Neural cell (in vitro differentiated cells): ENCODE data around the gene PRDM8. TPM values are rescaled to one million over a fixed set of nuclear protein-coding genes. Genes with fewer than 3 reads are reported as not detected.

Source experiments
- H2AFZ ChIP-seq: fragments of 200-600, 300-800 bp; sonication (generic), shearing (Covaris generic); 2 replicates; pipeline ENCODE4 v1.6.0; 2014; ENCODE audit warnings: low read depth, mild to moderate bottlenecking, antibody characterized with exemption, low read length, moderate library complexity
- H3F3A ChIP-seq: fragments of 200-600 bp; shearing (Covaris generic); 2 replicates; pipeline ENCODE4 v1.6.1; 2016; ENCODE audit warnings: mild to moderate bottlenecking, moderate library complexity, mixed read lengths, antibody characterized with exemption, low read length; ENCODE audit not compliant: insufficient read depth, poor library complexity, severe bottlenecking
- H3K27ac ChIP-seq: fragments of 200-600, 300-800 bp; sonication (generic), shearing (Covaris generic); 2 replicates; pipeline ENCODE4 v1.5.1; 2014; ENCODE audit warnings: mild to moderate bottlenecking, low read length, moderate library complexity
- H3K27me3 ChIP-seq: fragments of 300-800, 200-600 bp; sonication (generic), shearing (Covaris generic); 2 replicates; pipeline ENCODE4 v1.6.0; 2014; ENCODE audit warnings: mild to moderate bottlenecking, low read depth, low read length, moderate library complexity; ENCODE audit not compliant: insufficient read depth
- H3K36me3 ChIP-seq: fragments of 300-800, 200-600 bp; sonication (generic), shearing (Covaris generic); 2 replicates; pipeline ENCODE4 v1.5.1; 2014; ENCODE audit warnings: mild to moderate bottlenecking, antibody characterized with exemption, low read length, moderate library complexity; ENCODE audit not compliant: insufficient read depth
- H3K4me2 ChIP-seq: fragments of 300-800, 200-600 bp; sonication (generic), shearing (Covaris generic); 2 replicates; pipeline ENCODE4 v1.6.0; 2014; ENCODE audit warnings: mild to moderate bottlenecking, low read length
- H3K4me3 ChIP-seq: fragments of 300-800, 200-600 bp; sonication (generic), shearing (Covaris generic); 2 replicates; pipeline ENCODE4 v1.5.1; 2014; ENCODE audit warnings: mild to moderate bottlenecking, low read length, moderate library complexity
- H3K79me2 ChIP-seq: fragments of 200-600 bp; shearing (Covaris generic); replicated peaks from 2 replicates; pipeline ENCODE4 v1.6.0; 2014; ENCODE audit warnings: mild to moderate bottlenecking, low read length, moderate library complexity; ENCODE audit not compliant: insufficient read depth
- H3K9ac ChIP-seq: fragments of 300-800, 200-600 bp; sonication (generic), shearing (Covaris generic); 2 replicates; pipeline ENCODE4 v1.6.1; 2016; ENCODE audit warnings: mild to moderate bottlenecking, low read length, mixed read lengths
- H3K9me2 ChIP-seq: fragments of 200-600 bp; shearing (Covaris generic); 2 replicates; pipeline ENCODE4 v1.6.1; 2016; ENCODE audit warnings: mild to moderate bottlenecking, low read length, mixed read lengths; ENCODE audit not compliant: insufficient read depth
- H3K9me3 ChIP-seq: fragments of 200-600, 300-800 bp; sonication (generic), shearing (Covaris generic); 2 replicates; pipeline ENCODE4 v1.6.1; 2016; ENCODE audit warnings: mild to moderate bottlenecking, mixed run types, low read length, moderate library complexity, mixed read lengths
- H4K20me1 ChIP-seq: fragments of 200-600 bp; shearing (Covaris generic); 2 replicates; pipeline ENCODE4 v1.6.1; 2016; ENCODE audit warnings: mild to moderate bottlenecking, mixed run types; ENCODE audit not compliant: insufficient read depth
- CTCF ChIP-seq: fragments of 450-650 bp; IDR thresholded peaks from 2 replicates; pipeline ENCODE4 v1.5.1; 2014; ENCODE audit warnings: antibody characterized with exemption, mild to moderate bottlenecking, moderate library complexity; ENCODE audit not compliant: poor library complexity, severe bottlenecking
- EP300 ChIP-seq: fragments of 450-650 bp; conservative IDR thresholded peaks from 2 replicates; pipeline ENCODE4 v1.6.1; 2014; ENCODE audit warnings: antibody characterized with exemption, mild to moderate bottlenecking, moderate library complexity; ENCODE audit not compliant: poor library complexity, severe bottlenecking
- EZH2 ChIP-seq: fragments of 200-600, 300-800 bp; shearing (Covaris generic), sonication (generic); IDR thresholded peaks from 2 replicates; pipeline ENCODE4 v1.6.1; 2014; ENCODE audit warnings: antibody characterized with exemption, low read length, borderline replicate concordance, mild to moderate bottlenecking; ENCODE audit not compliant: insufficient read depth, poor library complexity, severe bottlenecking
- MXI1 ChIP-seq: fragments of 450-650 bp; conservative IDR thresholded peaks from 2 replicates; pipeline ENCODE4 v1.6.1; 2014; ENCODE audit warnings: antibody characterized with exemption, mild to moderate bottlenecking; ENCODE audit not compliant: poor library complexity, severe bottlenecking
- POLR2AphosphoS5 ChIP-seq: IDR thresholded peaks from 2 replicates; pipeline ENCODE4 v1.6.1; 2012
- RAD21 ChIP-seq: fragments of 450-650 bp; conservative IDR thresholded peaks from 2 replicates; pipeline ENCODE4 v1.6.1; 2014; ENCODE audit warnings: antibody characterized with exemption, mild to moderate bottlenecking, moderate library complexity
- REST ChIP-seq: IDR thresholded peaks from 2 replicates; pipeline ENCODE4 v1.6.1; 2012; ENCODE audit warnings: borderline replicate concordance
- SMC3 ChIP-seq: fragments of 450-650 bp; conservative IDR thresholded peaks from 2 replicates; pipeline ENCODE4 v1.6.1; 2014; ENCODE audit warnings: antibody characterized with exemption, mild to moderate bottlenecking, moderate library complexity; ENCODE audit not compliant: poor library complexity
- TAF1 ChIP-seq: IDR thresholded peaks from 2 replicates; pipeline ENCODE4 v1.6.1; 2012; ENCODE audit warnings: low read depth
- polyA plus RNA-seq: library from polyadenylated mRNA; depleted of rRNA; stranded (reverse); fragments of >200 nt; gene quantifications from 2 replicates; pipeline ENCODE4 v1.2.3, GENCODE V29; 2014

PRDM8 gene
- polyA plus RNA-seq, 1 donor from 2014 or later: 0.46 TPM

- H3K27ac ChIP-seq: no peak overlapping the region
- H3K36me3 ChIP-seq: no peaks in the 10 kb centered on the region
- no peaks in the 10 kb centered on the region for H3K79me2 ChIP-seq
- H3K9me2 ChIP-seq: no peaks in the 10 kb centered on the region
- H4K20me1 ChIP-seq: no peaks in the 10 kb centered on the region
- H3K4me3 ChIP-seq: no peak overlapping the region
- peaks cover 81% of the 10 kb centered on the region for H3K27me3 ChIP-seq
- TF ChIP-seq EZH2 (no peak), POLR2AphosphoS5 (no peak), CTCF (no peak), RAD21 (no peak), TAF1 (no peak), REST (no peak), EP300 (no peak), SMC3 (no peak), MXI1 (no peak)
- H3F3A ChIP-seq: no peaks in the 10 kb centered on the region
- H3K4me2 ChIP-seq: no peak overlapping the region
- no peak overlapping the region for H2AFZ ChIP-seq
- peaks cover 14% of the 10 kb centered on the region for H3K9me3 ChIP-seq
- H3K9ac ChIP-seq: no peak overlapping the region
These were observed 11.5 kb downstream of the PRDM8 start for GRCh38 chr4:80208610-80209339.

GRCh38 chr4:80209340-80209701 lies 12.0 kb downstream of the PRDM8 start:
- no peak for TF ChIP-seq RAD21
- TF ChIP-seq MXI1: no peak
- TF ChIP-seq EP300: no peak
- no peak for TF ChIP-seq CTCF
- no peak for TF ChIP-seq REST
- TF ChIP-seq SMC3: no peak
- no peak for TF ChIP-seq TAF1
- no peak for TF ChIP-seq EZH2
- no peak for TF ChIP-seq POLR2AphosphoS5
- H3K27ac ChIP-seq: no peak overlapping the region
- no peaks in the 10 kb centered on the region for H3F3A ChIP-seq
- no peak overlapping the region for H3K4me2 ChIP-seq
- peaks cover 75% of the 10 kb centered on the region for H3K27me3 ChIP-seq
- no peaks in the 10 kb centered on the region for H3K79me2 ChIP-seq
- no peak overlapping the region for H3K9ac ChIP-seq
- H3K9me2 ChIP-seq: no peaks in the 10 kb centered on the region
- H3K9me3 ChIP-seq: peaks cover 14% of the 10 kb centered on the region
- no peak overlapping the region for H2AFZ ChIP-seq
- no peak overlapping the region for H3K4me3 ChIP-seq
- H4K20me1 ChIP-seq: no peaks in the 10 kb centered on the region
- H3K36me3 ChIP-seq: no peaks in the 10 kb centered on the region
